Large intestine (tissue), 3 donors: ENCODE results near the gene RAP1GAP. TPM values are rescaled to one million over a fixed set of nuclear protein-coding genes. Genes with fewer than 3 reads are reported as not detected.

Source experiments
- DNase-seq, 2 donors: peaks; one replicate each; pipeline versions ENCODE4 v3.0.0 to v3.0.0-alpha.2; 2013
- H3K27ac ChIP-seq: one replicate; pipeline ENCODE4 v1.5.1; 2013; ENCODE audit warnings: low read length
- H3K27me3 ChIP-seq: 2 replicates; pipeline ENCODE4 v1.6.1; 2013; ENCODE audit warnings: low read length; ENCODE audit not compliant: control insufficient read depth, insufficient read depth
- H3K36me3 ChIP-seq: 2 replicates; pipeline ENCODE4 v1.6.1; 2013; ENCODE audit warnings: low read length; ENCODE audit not compliant: control insufficient read depth, insufficient read depth
- H3K4me1 ChIP-seq: one replicate; pipeline ENCODE4 v1.6.1; 2013; ENCODE audit warnings: low read length; ENCODE audit not compliant: control insufficient read depth, insufficient read depth
- H3K4me3 ChIP-seq: one replicate; pipeline ENCODE4 v1.5.1; 2013; ENCODE audit warnings: low read length
- H3K9me3 ChIP-seq: one replicate; pipeline ENCODE4 v1.6.1; 2013; ENCODE audit warnings: mild to moderate bottlenecking, low read depth, low read length, moderate library complexity; ENCODE audit not compliant: control insufficient read depth
- WGBS: methylation state at CpG from one replicate; pipeline ENCODE4 v1.1.5; 2013; ENCODE audit warnings: low lambda C conversion rate; ENCODE audit not compliant: insufficient coverage; 5-methylcytosine and 5-hydroxymethylcytosine counted together
- polyA plus RNA-seq: library from polyadenylated mRNA; unstranded; fragments of 120-200 nt; gene quantifications from one replicate; pipeline ENCODE4 v1.2.1, GENCODE V29; 2013

Gene RAP1GAP
- polyA plus RNA-seq, 1 donor: 68.1 TPM

GRCh38 chr1:21598417-21598816 lies 70.7 kb downstream of the RAP1GAP start:
- no peaks in the 10 kb centered on the region for H3K27me3 ChIP-seq

GRCh38 chr1:21597753-21598152 lies 71.4 kb downstream of the RAP1GAP start:
- Histone ChIP-seq H3K27me3 (no peaks in the 10 kb centered on the region), H3K9me3 (no peaks in the 10 kb centered on the region), H3K4me3 (no peak overlapping the region), H3K36me3 (peaks cover 60% of the 10 kb centered on the region), H3K4me1 (no peaks in the 10 kb centered on the region), H3K27ac (no peak overlapping the region)
- WGBS: no CpG with 5 or more reads among the region's 19 CpGs
- no peak for DNase-seq

More at GRCh38 chr1:21598417-21598816, 70.7 kb downstream of the RAP1GAP start:
- DNase-seq: no peak
- Histone ChIP-seq H3K36me3 (peaks cover 62% of the 10 kb centered on the region), H3K27ac (no peak overlapping the region), H3K4me3 (no peak overlapping the region), H3K4me1 (no peaks in the 10 kb centered on the region), H3K9me3 (no peaks in the 10 kb centered on the region)
- no CpG with 5 or more reads among the region's 7 CpGs for WGBS

- H3K27ac ChIP-seq: no peak overlapping the region
- H3K27me3 ChIP-seq: no peaks in the 10 kb centered on the region
- no peaks in the 10 kb centered on the region for H3K4me1 ChIP-seq
- H3K4me3 ChIP-seq: no peak overlapping the region
- no peaks in the 10 kb centered on the region for H3K9me3 ChIP-seq
- peaks cover 49% of the 10 kb centered on the region for H3K36me3 ChIP-seq
- no peak for DNase-seq
- no CpG with 5 or more reads among the region's 2 CpGs for WGBS
Observed at GRCh38 chr1:21596628-21597027, 72.5 kb downstream of the RAP1GAP start.

- Histone ChIP-seq H3K27ac (no peak overlapping the region), H3K9me3 (no peaks in the 10 kb centered on the region), H3K4me1 (no peaks in the 10 kb centered on the region), H3K36me3 (peaks cover 45% of the 10 kb centered on the region), H3K27me3 (no peaks in the 10 kb centered on the region), H3K4me3 (no peak overlapping the region)
- no CpG with 5 or more reads among the region's 11 CpGs for WGBS
- no peak for DNase-seq
Observed at GRCh38 chr1:21596174-21596573, 73.0 kb downstream of the RAP1GAP start.

GRCh38 chr1:21594935-21595897 lies 73.9 kb downstream of the RAP1GAP start:
- Histone ChIP-seq H3K27ac (no peak overlapping the region), H3K9me3 (no peaks in the 10 kb centered on the region), H3K27me3 (no peaks in the 10 kb centered on the region), H3K4me3 (no peak overlapping the region), H3K36me3 (peaks cover 43% of the 10 kb centered on the region), H3K4me1 (no peaks in the 10 kb centered on the region)
- WGBS: no CpG with 5 or more reads among the region's 26 CpGs
- DNase-seq: no peak

GRCh38 chr1:21594501-21594900 lies 74.7 kb downstream of the RAP1GAP start:
- Histone ChIP-seq H3K4me1 (no peaks in the 10 kb centered on the region), H3K9me3 (no peaks in the 10 kb centered on the region), H3K27ac (no peak overlapping the region), H3K4me3 (no peak overlapping the region), H3K27me3 (no peaks in the 10 kb centered on the region), H3K36me3 (peaks cover 37% of the 10 kb centered on the region)
- no CpG with 5 or more reads among the region's 11 CpGs for WGBS
- no peak for DNase-seq

GRCh38 chr1:21593231-21593630 lies 75.9 kb downstream of the RAP1GAP start:
- H3K36me3 ChIP-seq: peaks cover 26% of the 10 kb centered on the region
- WGBS: no CpG with 5 or more reads among the region's 8 CpGs
- no peak for DNase-seq
- no peaks in the 10 kb centered on the region for H3K4me1 ChIP-seq
- no peaks in the 10 kb centered on the region for H3K27me3 ChIP-seq
- no peaks in the 10 kb centered on the region for H3K9me3 ChIP-seq
- H3K4me3 ChIP-seq: no peak overlapping the region
- H3K27ac ChIP-seq: no peak overlapping the region

GRCh38 chr1:21592086-21592865 lies 76.9 kb downstream of the RAP1GAP start:
- H3K27me3 ChIP-seq: no peaks in the 10 kb centered on the region
- H3K27ac ChIP-seq: no peak overlapping the region
- H3K36me3 ChIP-seq: peaks cover 16% of the 10 kb centered on the region
- no peak overlapping the region for H3K4me3 ChIP-seq
- no peaks in the 10 kb centered on the region for H3K9me3 ChIP-seq
- 76% methylated on average over 2 of the region's 12 CpGs for WGBS
- DNase-seq: no peak
- H3K4me1 ChIP-seq: peaks cover under 1% of the 10 kb centered on the region

- H3K27me3 ChIP-seq: no peaks in the 10 kb centered on the region
Observed at GRCh38 chr1:21590934-21591333, 78.2 kb downstream of the RAP1GAP start.

GRCh38 chr1:21590126-21590880 lies 78.9 kb downstream of the RAP1GAP start:
- no peak overlapping the region for H3K27ac ChIP-seq
- peaks cover 9% of the 10 kb centered on the region for H3K4me1 ChIP-seq
- no peak overlapping the region for H3K4me3 ChIP-seq
- no peaks in the 10 kb centered on the region for H3K27me3 ChIP-seq
- H3K9me3 ChIP-seq: no peaks in the 10 kb centered on the region
- WGBS: no CpG with 5 or more reads among the region's 23 CpGs
- H3K36me3 ChIP-seq: peaks cover 3% of the 10 kb centered on the region
- DNase-seq: no peak

More at GRCh38 chr1:21590934-21591333, 78.2 kb downstream of the RAP1GAP start:
- Histone ChIP-seq H3K9me3 (no peaks in the 10 kb centered on the region), H3K36me3 (peaks cover 6% of the 10 kb centered on the region), H3K4me3 (no peak overlapping the region), H3K27ac (no peak overlapping the region), H3K4me1 (peaks cover 9% of the 10 kb centered on the region)
- DNase-seq: no peak
- WGBS: no CpG with 5 or more reads among the region's 13 CpGs
